GM12892 (cell line): ENCODE data around the gene GRAMD4.

Experiments
- POLR2A ChIP-seq: IDR thresholded peaks from 2 replicates; pipeline ENCODE4 v1.6.1; 2011; ENCODE audit warnings: low read depth, low read length, control low read depth
- POLR2AphosphoS5 ChIP-seq: IDR thresholded peaks from 2 replicates; pipeline ENCODE4 v1.6.1; 2011; ENCODE audit warnings: low read depth, low read length, control low read depth
- TAF1 ChIP-seq: IDR thresholded peaks from 2 replicates; pipeline ENCODE4 v1.6.1; 2011; ENCODE audit warnings: low read depth, mild to moderate bottlenecking, control low read depth, low read length, borderline replicate concordance

DNA sequence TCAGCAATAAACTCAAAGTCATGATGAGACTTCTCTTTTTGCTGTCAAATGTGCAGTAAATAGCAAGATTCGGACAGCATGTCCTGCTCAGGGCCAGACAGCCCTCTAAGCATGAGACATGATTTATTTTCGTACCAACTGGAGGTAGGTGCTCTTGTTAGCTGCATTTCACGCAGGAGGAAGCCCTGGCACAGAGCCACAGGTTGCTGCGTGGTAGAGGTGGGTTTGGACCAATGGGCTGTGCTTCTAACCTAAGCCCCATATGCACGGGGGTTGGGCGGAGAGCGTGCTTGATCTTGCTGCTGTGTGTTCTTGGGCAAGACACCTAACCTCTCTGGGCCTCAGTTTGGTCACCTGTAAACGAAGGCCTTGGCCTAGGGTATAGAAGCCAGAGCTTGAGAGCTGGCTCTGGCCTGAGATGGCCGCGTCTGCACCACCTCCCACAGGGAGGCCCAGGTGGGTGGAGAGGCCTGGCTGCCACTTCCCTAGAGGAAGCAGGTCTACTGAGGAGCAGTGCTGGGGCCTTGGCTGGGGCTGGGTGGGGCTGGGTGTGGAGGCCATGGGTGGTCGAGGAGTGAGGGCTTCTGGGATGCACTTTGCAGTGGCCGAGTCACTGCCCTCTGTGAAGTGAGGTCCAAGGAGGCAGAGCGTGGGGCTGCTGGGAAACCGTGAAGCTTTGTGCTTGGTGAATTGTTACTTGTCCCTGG is 38.5 kb upstream of the GRAMD4 start:
- no peak for TF ChIP-seq TAF1
- no peak for TF ChIP-seq POLR2A
- TF ChIP-seq POLR2AphosphoS5: no peak
